Psoas muscle (tissue), 8 donors: ENCODE results near the gene CHST8. TPM values are rescaled to one million over a fixed set of nuclear protein-coding genes. Genes with fewer than 3 reads are reported as not detected.

ENCODE experiments used
- ATAC-seq, 4 donors: fragments of 200-7000 bp; cut with Tn5 transposase; one replicate each; pipeline ENCODE4 v1.9.1; 2020; ENCODE audit warnings: moderate library complexity in 3 of 4, mild to moderate bottlenecking in 2 of 4
- DNase-seq, 2 donors: peaks; one replicate each; pipeline ENCODE4 v3.0.0-alpha.2; 2020
- H3K27ac ChIP-seq: fragments of 200-600 bp; one replicate; pipeline ENCODE4 v1.8.0; 2022
- H3K27me3 ChIP-seq, 3 donors: fragments of 200-600 bp in 1 of 3; one replicate each; pipeline versions ENCODE4 v1.6.1 to v1.8.0; 2013 to 2022; ENCODE audit warnings: low read length in 2 of 3, mild to moderate bottlenecking in 2 of 3, moderate library complexity in 1 of 3; ENCODE audit not compliant: insufficient read depth in 3 of 3
- H3K36me3 ChIP-seq, 2 donors: fragments of 200-600 bp in 1 of 2; one replicate each; pipeline versions ENCODE4 v1.6.1 to v1.8.0; 2013 to 2022; ENCODE audit warnings: low read depth in 1 of 2, mild to moderate bottlenecking in 1 of 2, moderate library complexity in 1 of 2; ENCODE audit not compliant: insufficient read depth in 1 of 2
- H3K4me1 ChIP-seq: fragments of 200-600 bp; one replicate; pipeline ENCODE4 v1.8.0; 2022
- H3K4me3 ChIP-seq: fragments of 200-600 bp; one replicate; pipeline ENCODE4 v1.8.0; 2022; ENCODE audit warnings: mild to moderate bottlenecking
- H3K9me3 ChIP-seq: fragments of 200-600 bp; one replicate; pipeline ENCODE4 v1.8.0; 2022
- WGBS, 3 donors: extraction: QIAGEN DNeasy Blood & Tissue Kit; methylation state at CpG; one replicate each; pipeline versions ENCODE4 v1.1.6 to v1.1.7; 2013; 5-methylcytosine and 5-hydroxymethylcytosine counted together
- intact Hi-C, 2 donors: fragments of 100-400 bp; cut with DNase I; formaldehyde crosslinking; loops; one replicate each; pipeline versions ENCODE4 v1.11.0 to v1.14.2; 2022
- polyA plus RNA-seq, 3 donors: library from polyadenylated mRNA; stranded (reverse); fragments of 200-250 nt; gene quantifications; one replicate each; pipeline ENCODE4 v1.2.3, GENCODE V29; 2013
- total RNA-seq, 4 donors: library from RNA; stranded (reverse); fragmentation: NEBNext Ultra II Directional in 2 of 4; extraction: Animal tissue kit (Norgen Biotek cat#: 25700) in 2 of 4; gene quantifications; one replicate each; pipeline versions ENCODE4 v1.2.1 to v1.2.4, GENCODE V29; 2021 to 2023
- TF ChIP-seq, protein P1 (sequence below): fragments of 200-600 bp; IDR thresholded peaks from one replicate; pipeline ENCODE4 v1.8.0; 2022; ENCODE audit warnings: antibody characterized with exemption
- donor health status: healthy with polysubstance abuse.
- donor health status: DM: no; HTN: no; CAD: no; lungs with moderate emphysema.
- donor health status: Bipolar disorder and iron deficiency.
- donor health status: healthy.
- donor health status: DM: yes; HTN: yes; CAD: no.
- donor health status: DM: no; HTN: no; CAD: no.
- donor health status: DM: no; HTN: no; CAD: no.
- donor health status: DM: yes; HTN: yes; CAD: no.

The CHST8 gene
- total and polyA plus RNA-seq, 7 donors, result 0.05 to 0.60 (median 0.23) TPM; not detected in 1

DNA sequence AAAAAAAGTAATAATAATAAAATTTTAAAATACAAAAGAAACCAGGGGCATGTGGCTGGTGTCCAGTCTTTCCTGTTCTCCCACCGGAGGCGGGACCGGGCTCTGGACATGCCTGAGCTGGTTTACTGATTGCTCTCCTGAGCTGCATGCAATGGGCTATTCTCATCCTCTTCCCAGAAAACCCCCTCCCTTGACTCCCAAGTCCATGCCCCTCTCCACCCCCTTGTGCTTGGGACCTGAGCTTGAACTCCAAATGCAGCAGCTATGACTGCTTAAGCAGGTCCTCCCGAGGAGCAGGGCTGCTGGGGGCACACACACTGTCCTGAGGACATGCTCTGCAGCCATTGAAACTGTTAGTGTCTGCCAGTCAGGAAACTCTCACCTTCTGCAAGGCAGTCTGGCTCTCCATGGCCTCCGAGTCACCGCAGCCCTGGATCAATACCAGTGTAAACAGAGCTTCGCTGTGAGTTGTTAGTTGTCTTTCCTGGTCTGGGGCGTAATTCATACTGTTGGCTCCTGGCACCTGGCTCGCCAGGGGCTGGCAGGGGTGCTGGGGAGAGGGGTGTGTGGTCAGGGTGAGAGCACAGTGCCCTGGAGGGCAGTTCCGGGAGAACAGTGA, 41.6 kb upstream of the CHST8 start:
- intact Hi-C loops, result no loop called here
- Histone ChIP-seq H3K27ac (no peak overlapping the region), H3K36me3 (no peaks in the 10 kb centered on the region), H3K9me3 (no peaks in the 10 kb centered on the region), H3K4me1 (no peaks in the 10 kb centered on the region), H3K4me3 (no peak overlapping the region), H3K27me3 (peaks cover 0 to 12% (median 0%) of the 10 kb centered on the region in 3 donors)
- no peak for DNase-seq
- no peak for ATAC-seq
- WGBS, 3 donors, result 47 to 49% (median 47%) methylated on average over 10 of the region's 10 CpGs
- TF ChIP-seq, protein P1, sequence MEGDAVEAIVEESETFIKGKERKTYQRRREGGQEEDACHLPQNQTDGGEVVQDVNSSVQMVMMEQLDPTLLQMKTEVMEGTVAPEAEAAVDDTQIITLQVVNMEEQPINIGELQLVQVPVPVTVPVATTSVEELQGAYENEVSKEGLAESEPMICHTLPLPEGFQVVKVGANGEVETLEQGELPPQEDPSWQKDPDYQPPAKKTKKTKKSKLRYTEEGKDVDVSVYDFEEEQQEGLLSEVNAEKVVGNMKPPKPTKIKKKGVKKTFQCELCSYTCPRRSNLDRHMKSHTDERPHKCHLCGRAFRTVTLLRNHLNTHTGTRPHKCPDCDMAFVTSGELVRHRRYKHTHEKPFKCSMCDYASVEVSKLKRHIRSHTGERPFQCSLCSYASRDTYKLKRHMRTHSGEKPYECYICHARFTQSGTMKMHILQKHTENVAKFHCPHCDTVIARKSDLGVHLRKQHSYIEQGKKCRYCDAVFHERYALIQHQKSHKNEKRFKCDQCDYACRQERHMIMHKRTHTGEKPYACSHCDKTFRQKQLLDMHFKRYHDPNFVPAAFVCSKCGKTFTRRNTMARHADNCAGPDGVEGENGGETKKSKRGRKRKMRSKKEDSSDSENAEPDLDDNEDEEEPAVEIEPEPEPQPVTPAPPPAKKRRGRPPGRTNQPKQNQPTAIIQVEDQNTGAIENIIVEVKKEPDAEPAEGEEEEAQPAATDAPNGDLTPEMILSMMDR, result no peak

DNA sequence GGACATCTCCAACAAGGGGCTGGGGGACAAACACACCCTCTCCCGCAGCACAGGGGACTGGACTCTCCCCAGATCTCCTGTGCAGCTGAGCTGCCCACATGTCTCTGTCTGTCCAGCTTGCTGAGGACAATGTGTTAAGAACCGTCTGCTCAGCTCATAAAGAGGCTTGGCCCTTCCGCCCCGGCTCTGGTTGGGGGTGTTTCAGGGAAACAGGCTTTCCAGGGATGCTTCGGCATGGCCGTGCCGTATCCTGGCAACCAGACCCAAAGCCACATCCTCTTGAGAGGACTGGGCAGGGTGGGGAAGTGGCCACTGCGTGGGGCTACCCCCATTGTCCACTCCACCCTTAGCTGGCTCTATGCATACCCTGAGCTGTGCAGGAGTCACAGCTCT, 41.1 kb upstream of the CHST8 start:
- Histone ChIP-seq H3K27me3 (peaks cover 0 to 12% (median 0%) of the 10 kb centered on the region in 3 donors), H3K4me1 (no peaks in the 10 kb centered on the region), H3K27ac (no peak overlapping the region), H3K4me3 (no peak overlapping the region), H3K9me3 (no peaks in the 10 kb centered on the region), H3K36me3 (no peaks in the 10 kb centered on the region)
- intact Hi-C loops, result no loop called here
- ATAC-seq (no peak), DNase-seq (no peak)
- TF ChIP-seq, protein P1, result no peak
- 29 to 36% (median 35%) methylated on average over 8 of the region's 8 CpGs for WGBS, 3 donors

DNA sequence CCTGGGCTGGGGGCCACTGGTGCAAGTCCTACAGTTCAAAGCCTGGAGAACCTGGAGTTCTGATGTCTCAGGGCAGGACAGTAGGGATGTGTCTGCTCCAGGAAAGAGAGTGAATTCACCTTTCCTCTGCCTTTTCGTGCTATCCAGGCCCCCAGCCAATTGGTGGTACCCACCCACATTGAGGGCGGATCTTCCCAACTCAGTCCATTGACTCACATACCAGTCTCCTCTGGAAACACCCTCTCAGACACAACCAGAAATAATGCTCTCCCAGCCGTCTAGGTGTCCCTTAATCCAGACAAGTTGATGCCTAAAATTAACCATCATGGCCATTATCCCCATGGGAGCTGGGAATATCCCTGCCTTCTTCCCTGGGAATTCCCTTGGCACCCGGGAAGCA, 38.8 kb upstream of the CHST8 start:
- DNase-seq, result no peak
- H3K27me3 ChIP-seq, result peaks cover 0 to 12% (median 0%) of the 10 kb centered on the region in 3 donors
- intact Hi-C loops, result no loop called here
- peaks cover 3% of the 10 kb centered on the region for H3K9me3 ChIP-seq
- H3K36me3 ChIP-seq, result no peaks in the 10 kb centered on the region
- 57 to 69% (median 60%) methylated on average over 4 of the region's 4 CpGs for WGBS, 3 donors
- H3K4me1 ChIP-seq, result no peaks in the 10 kb centered on the region
- no peak overlapping the region for H3K4me3 ChIP-seq
- H3K27ac ChIP-seq, result no peak overlapping the region
- TF ChIP-seq, protein P1, result no peak
- no peak for ATAC-seq

DNA sequence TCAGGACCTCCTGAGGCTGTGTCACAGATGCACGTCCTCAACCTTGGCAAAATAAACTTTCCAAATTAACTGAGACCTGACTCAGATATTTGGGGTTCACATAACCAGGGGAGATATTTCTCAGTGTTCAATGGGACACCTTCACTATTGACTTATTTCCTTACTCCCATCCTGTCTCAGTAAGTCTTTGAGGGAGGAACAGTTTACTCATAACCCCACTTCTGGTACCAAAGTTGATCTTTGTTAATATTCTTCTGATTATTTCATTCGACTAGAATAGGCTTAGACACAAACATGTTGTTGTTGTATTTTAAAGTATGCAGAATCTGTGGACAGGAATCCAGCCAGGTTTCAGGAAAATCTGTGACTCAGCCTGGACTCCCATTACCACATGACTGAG, 34.6 kb upstream of the CHST8 start:
- TF ChIP-seq, protein P1, result no peak
- 71 to 79% (median 78%) methylated on average over 2 of the region's 2 CpGs for WGBS, 3 donors

DNA sequence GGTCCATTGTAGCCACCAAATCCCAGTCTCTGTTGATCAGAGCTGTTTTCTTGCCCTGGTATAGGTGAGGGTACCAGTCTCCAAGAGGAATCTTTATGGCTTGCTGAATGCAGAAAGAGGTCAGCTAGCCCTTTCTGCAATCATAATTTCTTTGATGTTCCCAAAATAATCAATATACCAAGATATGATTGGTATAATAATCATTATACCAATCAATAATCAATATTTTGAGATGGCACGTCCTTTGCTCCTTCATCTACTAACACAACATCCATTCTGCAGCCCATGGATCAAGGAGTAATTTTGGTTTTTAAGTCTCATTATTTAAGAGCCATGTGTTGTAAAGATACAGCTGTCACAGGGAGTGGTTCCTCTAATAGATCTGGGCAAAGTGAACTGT, 31.5 kb upstream of the CHST8 start:
- intact Hi-C loops, result no loop called here
- Histone ChIP-seq H3K4me1 (no peaks in the 10 kb centered on the region), H3K27me3 (peaks cover 0 to 3% (median 0%) of the 10 kb centered on the region in 3 donors), H3K36me3 (no peaks in the 10 kb centered on the region), H3K27ac (no peak overlapping the region), H3K9me3 (peaks cover 3% of the 10 kb centered on the region), H3K4me3 (no peak overlapping the region)
- 60 to 66% (median 62%) methylated on average over 1 of the region's 1 CpG for WGBS, 3 donors
- ATAC-seq (no peak), DNase-seq (no peak)
- TF ChIP-seq, protein P1, result no peak

More for the DNA sequence above, 34.6 kb upstream of the CHST8 start:
- no peaks in the 10 kb centered on the region for H3K4me1 ChIP-seq
- intact Hi-C loops, result no loop called here
- no peaks in the 10 kb centered on the region for H3K27me3 ChIP-seq
- DNase-seq (no peak), ATAC-seq (no peak)
- H3K36me3 ChIP-seq, result no peaks in the 10 kb centered on the region
- H3K4me3 ChIP-seq, result no peak overlapping the region
- no peak overlapping the region for H3K27ac ChIP-seq
- peaks cover 3% of the 10 kb centered on the region for H3K9me3 ChIP-seq
